DMS153 treated with DMSO at 0.1 percent for 48 hours (cell line): ENCODE measurements around the gene WIF1.

Experiments
- DNase-seq: peaks from one replicate; lab custom pipeline; 2025; ENCODE audit not compliant: unreplicated experiment; lab: John Stamatoyannopoulos, UW

WIF1 gene

DNA sequence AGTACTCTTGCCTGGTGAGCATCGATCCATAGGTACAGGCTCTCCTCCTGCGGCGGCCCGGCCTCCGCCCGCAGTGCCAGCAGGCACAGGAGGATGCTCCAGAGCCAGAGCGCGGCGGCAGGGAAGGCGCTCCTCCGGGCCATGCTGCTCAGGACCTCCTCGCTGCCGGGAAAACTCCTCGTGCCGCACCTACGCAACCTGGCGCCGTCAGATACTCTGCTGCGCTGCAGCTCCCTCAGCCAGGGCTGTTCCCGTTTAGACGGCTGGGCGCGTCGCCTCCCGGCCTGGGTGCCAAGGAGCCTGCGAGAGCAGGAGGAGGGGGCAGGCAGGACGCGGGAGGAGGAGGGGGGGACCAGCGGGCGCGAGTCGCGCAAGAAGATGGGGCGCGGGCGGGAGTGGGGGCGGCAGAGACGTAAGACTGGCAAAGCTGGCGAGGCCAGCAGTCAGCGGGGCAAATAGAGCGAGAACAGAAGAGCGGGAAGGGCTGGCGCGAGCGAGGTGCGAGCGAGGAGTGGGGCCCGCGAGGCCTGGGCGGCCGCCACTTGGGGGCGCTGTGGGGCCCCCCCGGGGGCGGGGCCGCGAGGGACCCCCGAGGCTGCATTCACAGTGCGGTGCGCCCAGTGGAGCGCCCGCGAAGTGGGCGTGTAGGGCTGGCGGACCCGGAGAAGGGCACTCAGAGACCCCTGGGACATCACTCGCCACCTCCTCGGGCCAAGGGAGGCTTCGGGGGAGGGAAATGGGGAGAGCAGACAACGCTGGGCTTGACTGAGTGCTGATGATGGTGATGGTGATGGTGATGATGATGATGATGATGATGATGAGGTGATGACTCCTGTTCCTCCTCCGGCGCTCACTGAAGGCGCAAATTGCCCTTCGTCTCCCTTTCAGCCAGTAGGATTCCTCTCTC is at the start of gene WIF1:
WIF1 (minus strand) TSS at position 257 of the 907 bp plus-strand sequence; CDS start at position 143, 114 bp downstream.
- peak; percentile 46 for DNase-seq

DNA sequence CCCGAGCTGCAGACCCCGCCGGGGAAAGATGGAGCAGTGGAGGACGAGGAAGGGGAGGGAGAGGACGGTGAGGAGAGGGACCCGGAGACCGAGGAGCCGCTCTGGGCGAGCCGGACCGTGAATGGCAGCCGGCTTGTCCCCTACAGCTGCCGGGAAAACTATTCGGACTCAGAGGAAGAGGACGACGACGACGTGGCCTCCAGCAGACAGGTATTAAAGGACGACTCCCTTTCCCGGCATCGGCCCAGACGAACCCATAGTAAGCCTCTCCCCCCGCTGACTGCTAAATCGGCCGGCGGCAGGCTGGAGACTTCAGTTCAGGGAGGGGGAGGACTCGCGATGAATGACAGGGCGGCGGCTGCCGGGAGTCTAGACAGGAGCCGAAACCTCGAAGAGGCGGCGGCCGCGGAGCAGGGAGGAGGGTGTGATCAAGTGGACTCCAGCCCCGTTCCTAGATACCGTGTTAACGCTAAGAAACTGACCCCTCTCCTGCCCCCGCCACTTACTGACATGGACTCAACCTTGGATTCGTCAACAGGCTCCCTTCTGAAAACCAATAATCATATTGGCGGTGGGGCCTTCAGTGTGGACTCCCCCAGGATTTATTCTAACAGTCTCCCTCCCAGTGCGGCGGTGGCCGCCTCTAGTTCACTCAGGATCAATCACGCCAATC is 49.2 kb upstream of the WIF1 start:
- DNase-seq, result peak; percentile 35

GRCh38 chr12:65169320-65170208 is 48.5 kb upstream of the WIF1 start, which contains the start of gene LEMD3:
LEMD3 (plus strand) TSS chr12:65169583; CDS start chr12:65169597, 14 bp downstream.
- peak; percentile 90 for DNase-seq

DNA sequence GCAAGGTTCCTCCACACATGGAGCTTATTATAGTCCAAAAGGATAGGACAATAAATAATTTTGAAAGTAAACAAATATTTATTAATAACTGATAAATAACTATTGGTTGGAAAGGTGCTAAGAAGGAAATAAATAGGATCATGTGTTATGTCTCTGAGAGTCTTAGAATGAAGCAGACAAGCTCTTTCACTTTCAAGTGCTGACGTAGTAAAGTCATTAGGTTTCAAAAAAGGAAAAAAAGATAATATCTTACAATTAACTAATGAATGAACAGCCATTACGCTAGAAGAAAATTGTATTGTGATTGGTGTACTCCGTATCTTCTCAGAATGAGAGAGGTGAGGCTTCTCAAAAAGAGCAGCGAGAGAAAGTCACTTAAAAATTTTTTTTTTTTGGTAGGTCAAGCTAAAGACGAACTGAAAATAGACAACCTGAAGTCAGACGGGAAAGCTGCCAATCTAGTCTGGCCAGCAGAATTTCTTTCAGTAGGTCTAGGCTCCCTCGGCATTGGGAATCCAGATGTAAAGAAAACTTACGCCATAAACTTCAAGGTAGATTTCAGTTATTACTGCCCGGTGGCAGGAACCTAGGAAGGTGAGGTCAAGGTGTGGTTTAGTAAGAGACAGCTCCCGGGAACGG is 47.7 kb upstream of the WIF1 start:
- DNase-seq, result no peak

DNA sequence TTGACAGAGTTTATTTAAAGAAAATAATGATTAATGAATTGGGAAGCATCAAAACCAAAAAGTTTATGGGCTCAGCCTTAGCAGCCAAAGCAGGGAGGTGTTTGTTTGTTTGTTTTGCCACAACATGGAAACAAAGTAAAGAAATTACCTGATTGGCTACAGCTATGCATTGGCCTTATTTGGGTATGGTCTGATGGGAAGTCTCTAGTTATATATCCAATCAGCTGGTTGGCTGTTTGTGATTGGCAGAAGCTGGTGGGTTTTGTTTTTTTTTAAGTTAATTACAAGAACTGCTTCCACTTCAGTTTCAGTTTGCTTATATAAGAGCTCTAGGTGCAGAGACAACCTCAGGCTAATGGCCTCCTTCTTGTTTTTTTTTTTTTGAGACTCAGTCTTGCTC is 43.7 kb upstream of the WIF1 start:
- no peak for DNase-seq

DNA sequence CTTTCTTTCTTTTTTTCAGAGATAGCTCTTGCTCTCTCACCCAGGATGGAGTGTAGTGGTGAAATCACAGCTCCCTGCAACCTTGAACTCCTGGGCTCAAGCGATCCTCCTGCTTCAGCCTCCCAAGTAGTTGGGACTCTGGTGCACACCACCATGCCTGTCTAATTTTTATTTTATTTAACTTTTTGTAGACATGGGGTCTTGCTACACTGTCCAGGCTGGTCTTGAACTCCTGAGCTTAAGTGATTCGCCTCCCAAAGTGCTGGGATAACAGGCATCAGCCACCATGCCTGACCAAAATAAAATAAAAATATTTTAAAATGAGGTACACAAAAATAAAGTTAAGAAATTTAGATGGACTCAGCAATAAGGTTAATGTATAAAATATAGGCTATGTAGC is 43.1 kb upstream of the WIF1 start:
- no peak for DNase-seq

- no peak for DNase-seq
Measured at GRCh38 chr12:65162609-65163008, 41.5 kb upstream of the WIF1 start.

- no peak for DNase-seq
Measured at GRCh38 chr12:65157091-65157490, 36.0 kb upstream of the WIF1 start.

GRCh38 chr12:65156366-65156841 is 35.3 kb upstream of the WIF1 start:
- DNase-seq, result no peak

DNA sequence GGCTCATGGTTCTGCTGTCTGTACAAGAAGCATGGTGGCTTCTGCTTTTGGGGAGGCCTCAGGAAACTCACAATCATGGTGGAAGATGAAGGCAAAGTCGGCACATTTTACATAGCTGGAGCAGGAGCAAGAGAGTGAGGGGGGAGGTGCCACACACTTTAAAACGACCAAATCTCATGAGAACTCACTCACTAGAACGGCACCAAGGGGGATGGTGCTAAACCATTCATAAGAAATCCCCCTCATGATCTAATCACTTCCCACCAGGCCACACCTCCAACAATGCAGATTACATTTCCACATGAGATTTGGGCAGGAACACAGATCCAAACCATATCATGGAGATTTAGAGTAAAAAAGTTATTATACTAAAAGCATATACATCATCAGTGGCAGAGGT is 34.7 kb upstream of the WIF1 start:
- no peak for DNase-seq

GRCh38 chr12:65152596-65152995 is 31.5 kb upstream of the WIF1 start:
- DNase-seq, result no peak

- no peak for DNase-seq
Measured at GRCh38 chr12:65152012-65152411, 30.9 kb upstream of the WIF1 start.

DNA sequence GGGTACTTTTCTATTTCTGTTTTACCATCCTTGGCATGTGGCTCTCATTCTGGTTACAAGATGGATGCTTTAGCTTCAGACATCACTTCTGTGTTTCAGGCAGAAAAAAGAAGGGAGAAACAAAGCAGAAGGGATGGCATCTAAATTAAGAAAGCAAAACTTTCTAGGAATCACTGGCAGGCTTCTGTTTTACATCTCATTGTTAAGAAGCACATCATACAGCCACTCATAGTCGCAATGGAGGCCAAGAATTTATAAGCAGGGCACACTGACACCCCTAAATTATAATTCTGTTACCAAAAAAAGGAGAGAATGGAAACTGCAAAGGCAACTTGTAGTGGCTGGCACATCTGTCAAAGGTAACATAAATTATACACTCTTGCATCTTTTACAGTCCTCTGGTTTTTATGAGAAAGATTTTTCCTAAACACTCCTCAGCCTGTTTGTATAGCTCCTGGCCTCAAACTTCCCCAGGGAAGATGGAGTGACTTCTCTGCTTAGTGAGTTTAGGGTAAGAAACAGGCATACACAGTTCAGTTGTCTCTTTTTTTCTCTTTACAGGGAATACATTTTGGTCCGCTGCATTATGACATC is 26.3 kb upstream of the WIF1 start:
- DNase-seq, result no peak

GRCh38 chr12:65140738-65141137 is 19.6 kb upstream of the WIF1 start:
- no peak for DNase-seq

DNA sequence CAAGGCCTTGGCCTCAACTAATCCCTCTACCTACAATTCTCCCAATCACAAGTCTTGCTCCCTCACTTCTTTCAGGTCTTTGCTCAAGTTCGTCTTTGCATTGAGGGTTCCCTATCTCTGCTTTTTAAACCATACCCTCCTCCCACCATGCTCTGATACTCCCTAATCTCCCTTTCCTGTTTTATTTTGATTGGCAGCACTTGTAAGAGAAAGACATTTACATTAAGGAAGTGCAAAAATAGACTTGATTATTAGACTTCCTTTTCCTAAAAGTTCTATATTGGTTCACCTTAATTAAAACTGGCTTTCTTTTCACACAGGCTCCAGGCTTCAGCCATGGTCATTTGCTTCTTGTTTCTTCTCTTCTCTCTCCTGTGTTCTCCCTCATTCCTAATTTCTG is 18.3 kb upstream of the WIF1 start:
- DNase-seq, result no peak

DNA sequence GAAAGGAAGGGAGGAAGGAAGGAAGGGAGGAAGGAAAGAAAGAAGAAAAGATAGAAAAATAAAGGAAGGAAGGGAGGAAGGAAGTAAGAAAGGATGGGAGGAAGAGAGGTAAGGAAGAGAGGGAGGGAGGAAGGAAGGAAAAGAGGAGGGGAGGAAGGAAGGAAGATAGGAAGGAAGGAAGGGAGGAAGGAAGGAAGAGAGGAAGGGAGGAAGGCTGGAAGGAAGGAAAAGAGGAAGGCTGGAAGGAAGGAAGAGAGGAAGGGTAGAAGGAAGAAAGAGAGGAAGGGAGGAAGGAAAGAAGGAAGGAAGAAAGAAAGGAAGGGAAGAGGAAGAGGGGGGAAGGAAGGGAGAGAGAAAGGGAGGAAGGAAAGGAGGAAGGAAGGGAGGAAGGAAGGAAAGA is 12.8 kb upstream of the WIF1 start:
- DNase-seq, result no peak

GRCh38 chr12:65126482-65126881 is 5.4 kb upstream of the WIF1 start:
- no peak for DNase-seq

DNA sequence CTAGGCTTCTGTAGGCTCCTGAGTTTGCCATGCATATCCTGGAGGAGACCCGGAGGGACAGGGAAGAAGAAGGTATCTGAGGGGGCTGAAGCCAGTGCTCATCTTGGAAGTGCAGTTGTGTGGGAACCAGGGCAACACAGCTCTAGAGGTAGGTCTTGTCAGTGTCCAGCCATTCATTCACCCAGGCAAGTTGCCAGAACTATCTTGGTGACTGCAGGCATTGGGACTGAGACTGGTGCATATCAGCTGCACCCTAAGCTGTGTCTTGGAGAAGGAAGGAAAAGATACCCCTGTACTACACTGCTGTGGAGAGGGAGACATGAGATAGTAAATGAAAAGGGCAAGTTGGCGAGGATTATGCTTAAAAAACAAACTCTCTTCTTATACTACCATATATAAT is 4.9 kb upstream of the WIF1 start:
- DNase-seq, result no peak

GRCh38 chr12:65125247-65125646 is 4.1 kb upstream of the WIF1 start:
- no peak for DNase-seq

- DNase-seq, result peak; percentile 72
Measured at GRCh38 chr12:65123435-65124063, 2.4 kb upstream of the WIF1 start.
